GM21381 (cell line): Measurements from ENCODE around the gene KIRREL2.
"Not testable (repeated sequence)": the region's sequence is repeated elsewhere in the genome, so short reads cannot be mapped to it uniquely, and the experiment has no call there.

ENCODE experiments used
- ATAC-seq: cut with Tn5 transposase; IDR thresholded peaks from one replicate; pipeline ENCODE4 v1.9.1; 2021; ENCODE audit warnings: mild to moderate bottlenecking, moderate library complexity; ENCODE audit not compliant: unreplicated experiment

Gene KIRREL2

DNA sequence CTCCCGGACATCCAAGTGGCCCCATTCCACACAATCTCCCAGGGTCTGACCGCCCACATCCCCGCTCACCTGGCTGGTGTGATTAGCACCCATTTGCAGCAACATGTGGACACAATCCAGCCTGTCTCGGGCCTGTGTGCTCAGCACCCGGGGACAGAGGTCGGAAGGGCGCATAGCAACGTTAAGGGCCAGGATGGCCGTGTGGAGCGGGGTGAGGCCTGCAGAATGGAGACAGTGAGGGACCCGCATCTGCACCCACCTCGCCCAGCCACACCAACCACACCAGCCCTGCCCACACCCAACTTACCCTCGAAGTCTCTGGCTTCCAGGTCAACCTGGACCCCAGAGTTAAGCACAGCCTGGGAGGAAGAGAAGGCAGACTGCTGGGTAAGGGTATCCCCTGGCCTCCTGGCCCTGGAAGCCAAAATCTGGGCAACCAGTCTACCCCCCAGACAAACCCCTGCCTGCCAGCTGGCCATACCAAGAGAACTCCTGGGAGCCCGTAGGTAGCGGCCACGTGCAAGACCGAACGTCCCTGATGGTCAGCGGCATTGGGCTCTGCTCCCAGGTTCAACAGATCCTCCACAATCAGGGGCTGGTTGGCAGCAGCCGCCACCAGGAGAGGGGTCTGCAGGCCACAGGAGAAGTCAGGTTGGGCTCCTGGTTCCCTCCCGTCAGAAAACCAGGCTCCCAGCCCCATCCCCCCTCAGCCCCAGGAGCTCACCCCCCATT is 39.4 kb downstream of the KIRREL2 start:
- no peak for ATAC-seq

GRCh38 chr19:35896643-35897040 is 39.9 kb downstream of the KIRREL2 start:
- no peak for ATAC-seq

DNA sequence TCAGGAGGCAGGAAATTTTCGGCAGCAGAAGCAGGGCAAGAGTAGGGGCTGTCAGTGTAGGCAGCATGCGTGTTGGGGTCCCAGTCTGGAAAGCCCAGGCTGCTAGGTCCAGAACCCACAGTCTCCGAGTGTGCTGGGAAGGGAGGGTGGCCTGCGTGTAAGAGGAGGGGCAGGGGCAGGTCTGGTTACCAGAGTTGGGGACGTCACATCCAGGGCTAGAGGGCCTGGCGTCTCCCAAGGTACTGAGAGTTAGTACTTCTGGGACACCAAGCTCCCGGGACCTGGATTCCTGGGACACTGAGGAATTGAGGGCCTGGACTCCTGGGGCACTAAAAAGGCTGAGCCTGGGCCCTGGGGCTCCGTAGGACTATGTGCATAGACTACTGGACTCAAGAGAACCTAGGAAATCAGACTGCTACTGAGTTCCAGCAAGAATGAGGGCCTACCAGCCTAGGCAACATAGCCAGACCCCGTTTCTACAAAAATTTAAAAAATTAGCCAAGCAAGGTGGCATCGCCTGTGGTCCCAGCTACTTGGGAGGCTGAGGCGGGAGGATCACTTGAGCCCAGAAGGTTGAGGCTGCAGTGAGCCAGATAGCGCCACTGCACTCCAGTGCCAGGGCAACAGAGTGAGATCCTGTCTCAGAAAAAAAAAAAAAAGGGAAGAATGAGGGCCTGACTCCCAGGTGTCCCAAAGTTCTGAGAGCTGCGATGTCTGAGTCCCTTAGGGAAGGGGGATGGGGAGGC is 41.2 kb downstream of the KIRREL2 start:
- no peak for ATAC-seq

DNA sequence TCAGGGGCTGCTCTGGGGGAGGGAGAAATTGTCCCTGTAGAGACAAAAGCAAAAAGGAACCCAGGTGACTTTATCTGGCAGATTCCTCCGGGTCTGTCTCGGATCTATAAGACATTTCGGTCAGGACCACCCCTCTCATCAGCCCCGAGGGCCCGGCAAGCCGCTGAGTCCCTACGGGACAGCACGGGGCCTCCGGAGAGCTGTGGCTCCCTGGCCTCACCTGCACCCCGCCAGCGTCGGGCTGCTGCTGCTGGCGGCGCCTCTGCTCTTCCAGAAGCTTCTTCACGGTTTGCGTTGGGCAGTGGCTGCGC is 41.7 kb downstream of the KIRREL2 start:
- no peak for ATAC-seq

DNA sequence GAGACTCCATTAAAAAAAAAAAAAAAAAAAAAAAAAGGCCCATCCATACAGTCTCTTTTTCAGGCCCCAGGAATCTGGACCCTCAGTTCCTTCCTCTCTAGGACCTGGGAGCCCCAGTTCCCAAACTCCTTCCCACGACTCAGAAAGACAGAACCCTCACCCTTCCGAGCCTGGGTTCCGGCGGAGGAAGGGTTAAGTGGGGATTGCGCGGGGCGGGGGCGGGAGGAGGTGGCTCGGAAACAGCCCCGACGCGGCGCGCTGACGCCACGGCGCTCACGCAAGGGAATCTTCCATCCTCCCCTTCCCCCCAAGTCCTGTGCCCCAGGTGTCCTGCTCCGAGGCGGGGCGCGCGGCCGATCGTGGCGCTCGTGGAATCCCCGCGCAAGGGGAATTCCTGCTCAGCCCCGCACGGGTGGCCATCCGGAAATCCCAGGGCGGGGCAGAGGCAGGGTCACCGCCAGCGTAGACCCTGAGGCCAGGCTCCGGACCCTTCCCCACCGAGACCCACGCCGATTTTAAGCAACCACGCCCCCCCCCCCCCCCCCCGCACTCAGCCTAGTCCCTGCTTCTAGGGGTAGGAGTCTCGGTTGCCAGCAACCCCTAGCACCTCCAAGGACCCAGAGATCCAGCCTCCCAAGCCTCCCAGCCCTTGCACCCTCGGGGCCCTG is 43.0 kb downstream of the KIRREL2 start:
- ATAC-seq = peak; percentile 38

DNA sequence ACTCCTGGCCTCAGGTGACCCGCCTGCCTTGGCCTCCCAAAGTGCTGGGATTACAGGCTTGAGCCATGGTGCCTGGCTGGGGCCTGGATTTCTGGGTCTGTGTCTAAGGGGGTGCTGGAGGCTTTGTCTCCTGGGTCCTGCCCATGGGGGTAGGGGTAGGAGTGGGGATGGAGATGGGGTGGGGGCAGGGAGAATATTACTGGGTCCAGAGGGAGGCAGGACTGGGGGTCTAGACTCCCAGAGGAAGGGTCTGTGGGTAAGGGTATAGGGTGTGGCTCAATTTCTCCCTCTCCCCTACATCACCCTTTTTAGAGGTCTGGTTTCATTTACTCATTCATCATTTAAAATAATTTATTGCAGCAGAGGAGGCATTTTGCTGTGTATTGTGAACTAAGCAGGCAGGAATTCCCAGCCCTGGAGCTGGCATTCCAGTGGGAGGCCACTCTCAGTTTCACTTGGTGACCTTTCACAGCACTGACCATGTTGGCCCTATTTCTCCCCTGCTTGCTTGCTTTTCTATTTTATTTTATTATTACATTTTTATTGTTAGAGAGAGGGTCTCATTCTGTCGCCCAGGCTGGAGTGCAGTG is 44.4 kb downstream of the KIRREL2 start:
- no peak for ATAC-seq

DNA sequence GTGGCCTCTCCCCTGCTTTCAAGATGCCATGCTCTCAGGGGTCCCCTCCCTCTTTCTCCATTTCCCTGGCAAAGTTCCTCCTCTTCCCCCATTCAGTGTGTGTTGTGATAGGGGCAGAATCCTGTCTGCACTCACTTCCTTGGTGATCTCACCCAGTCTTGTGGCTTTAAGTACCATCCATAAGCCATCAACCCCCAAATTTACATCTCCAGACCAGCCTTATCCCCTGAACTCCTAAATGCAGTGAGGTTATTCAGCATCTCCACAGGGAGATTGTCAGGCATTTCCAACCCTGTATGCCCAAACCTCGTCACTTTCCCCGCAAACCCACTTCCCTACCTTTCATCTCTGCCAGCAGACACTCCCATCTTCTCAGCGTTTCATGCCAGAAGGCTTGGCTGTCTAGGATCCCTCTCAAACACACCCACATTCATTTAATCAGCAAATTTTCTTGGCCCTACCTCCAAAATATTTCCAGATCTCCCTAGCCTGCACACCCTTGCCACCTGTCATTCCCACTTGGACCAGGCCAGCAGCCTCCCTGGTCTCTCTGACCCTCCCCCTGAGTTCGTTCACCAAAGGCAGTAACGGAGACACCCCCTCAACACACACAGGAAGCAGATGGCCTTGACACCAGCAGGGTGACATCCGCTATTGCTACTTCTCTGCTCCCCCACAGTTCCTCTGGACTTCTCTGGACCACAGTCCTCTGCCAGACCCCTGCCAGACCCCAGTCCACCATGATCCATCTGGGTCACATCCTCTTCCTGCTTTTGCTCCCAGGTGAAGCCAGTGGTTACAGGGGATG is 45.3 kb downstream of the KIRREL2 start, which contains the start of gene HCST:
Gene HCST, plus strand, starts transcription at position 676 of the 808 bp plus-strand sequence. Its CDS starts 65 bp downstream, at position 741.
- no peak for ATAC-seq

DNA sequence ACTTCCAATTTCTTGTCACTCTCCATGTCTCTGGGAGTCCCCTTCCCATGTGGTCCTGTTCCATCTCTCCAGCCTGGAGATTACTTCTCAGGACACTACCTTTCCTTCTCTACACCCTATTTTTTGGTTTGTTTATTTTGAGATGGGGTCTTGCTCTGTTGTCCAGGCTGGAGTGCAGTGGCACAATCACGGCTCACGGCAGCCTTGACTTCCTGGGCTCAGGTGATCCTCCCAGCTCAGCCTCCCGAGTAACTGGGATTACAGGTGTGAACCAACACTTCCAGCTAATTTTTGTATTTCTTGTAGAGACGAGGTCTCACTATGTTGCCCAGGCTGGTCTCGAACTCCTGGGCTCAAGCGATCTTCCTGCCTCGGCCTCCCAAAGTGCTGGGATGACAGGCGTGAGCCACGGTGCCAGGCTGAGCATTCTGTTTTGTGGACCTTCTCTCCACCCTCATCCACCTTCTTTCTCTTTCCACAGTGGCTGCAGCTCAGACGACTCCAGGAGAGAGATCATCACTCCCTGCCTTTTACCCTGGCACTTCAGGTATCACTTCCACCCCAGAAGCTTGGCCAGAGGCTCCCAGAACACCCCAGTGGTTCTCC is 46.3 kb downstream of the KIRREL2 start:
- no peak for ATAC-seq

DNA sequence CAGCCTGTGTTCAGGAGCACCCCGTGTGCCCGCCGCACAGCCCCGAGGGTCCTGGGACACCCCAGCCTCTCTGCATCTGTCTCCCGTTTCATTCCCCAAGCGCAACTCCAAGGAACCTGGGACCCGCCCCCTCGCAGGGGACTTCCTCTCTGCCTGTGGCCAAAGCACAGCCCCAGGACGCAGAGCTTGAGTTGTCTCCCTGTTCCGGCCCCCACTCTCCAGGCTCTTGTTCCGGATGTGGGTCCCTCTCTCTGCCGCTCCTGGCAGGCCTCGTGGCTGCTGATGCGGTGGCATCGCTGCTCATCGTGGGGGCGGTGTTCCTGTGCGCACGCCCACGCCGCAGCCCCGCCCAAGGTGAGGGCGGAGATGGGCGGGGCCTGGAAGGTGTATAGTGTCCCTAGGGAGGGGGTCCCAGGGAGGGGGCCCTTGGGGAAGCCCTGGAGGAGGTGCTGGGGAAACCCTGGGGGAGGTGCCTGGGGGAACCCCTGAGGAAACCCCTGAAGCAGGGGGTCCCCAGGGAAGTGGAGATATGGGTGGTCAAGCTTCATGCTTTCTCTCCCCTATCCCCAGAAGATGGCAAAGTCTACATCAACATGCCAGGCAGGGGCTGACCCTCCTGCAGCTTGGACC is 47.0 kb downstream of the KIRREL2 start:
- ATAC-seq = peak; percentile 45

- no peak for ATAC-seq
Observed at GRCh38 chr19:35904311-35905068, 47.8 kb downstream of the KIRREL2 start.

- no peak for ATAC-seq
Observed at GRCh38 chr19:35905178-35905727, 48.5 kb downstream of the KIRREL2 start.

DNA sequence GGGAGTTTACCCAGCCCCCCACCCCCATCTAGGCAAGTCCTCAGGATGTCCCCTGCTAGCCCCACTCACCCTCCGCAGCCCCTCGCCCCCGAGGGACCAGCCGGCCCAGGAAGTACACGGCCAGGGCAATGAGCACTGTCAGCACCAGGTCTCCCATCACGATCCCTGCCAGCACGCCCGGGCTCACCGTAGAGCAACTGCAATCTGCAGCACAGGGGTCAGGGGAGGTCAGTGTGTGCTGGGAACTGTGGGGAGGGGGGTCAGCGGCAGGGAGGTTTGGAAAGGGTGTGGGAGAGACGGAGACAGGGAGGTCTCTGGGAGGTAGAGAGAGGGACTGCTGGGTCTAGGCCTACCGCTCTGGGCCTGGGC is 50.6 kb downstream of the KIRREL2 start:
- no peak for ATAC-seq

GRCh38 chr19:35908010-35908441 is 51.3 kb downstream of the KIRREL2 start, which contains the start of gene TYROBP:
Gene TYROBP, minus strand, starts transcription at chr19:35908295. Its CDS starts 67 bp downstream, at chr19:35908228.
- ATAC-seq = no peak

DNA sequence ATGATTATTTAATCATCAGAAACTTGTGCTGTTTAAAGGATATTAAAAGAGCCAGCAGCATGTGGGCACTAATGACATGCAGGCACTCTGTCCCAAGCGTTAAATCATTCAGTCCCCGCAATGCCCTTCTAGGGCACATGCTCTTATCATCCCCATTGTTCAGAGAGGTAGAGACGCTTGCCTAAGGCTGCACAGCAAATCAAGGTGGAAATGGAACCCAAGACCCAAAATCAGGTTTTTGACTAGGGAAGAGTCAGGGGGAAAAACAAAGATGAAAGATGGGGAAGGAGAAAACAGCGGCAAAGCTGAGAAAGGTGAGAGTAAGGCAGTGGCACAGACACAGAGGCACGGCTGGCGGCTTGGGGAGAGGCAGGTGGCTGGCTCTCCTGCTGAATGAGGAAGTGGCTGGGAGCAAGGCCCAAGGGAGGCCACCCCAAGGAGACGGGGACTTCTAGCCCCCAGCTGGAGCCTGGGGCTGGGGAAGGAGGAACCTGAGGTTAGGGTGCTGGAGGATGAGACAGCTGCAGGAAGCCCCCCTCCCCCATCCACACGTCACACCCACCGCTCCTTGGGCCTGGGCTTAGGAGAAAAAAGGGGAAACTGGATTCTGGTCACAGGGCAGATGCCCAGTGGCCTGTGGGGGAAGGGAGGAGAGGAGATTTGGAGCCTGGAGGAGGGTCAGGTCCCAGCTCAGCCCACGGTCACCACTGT is 52.4 kb downstream of the KIRREL2 start:
- ATAC-seq = no peak

- no peak for ATAC-seq
Observed at GRCh38 chr19:35909684-35910035, 52.9 kb downstream of the KIRREL2 start.

- not testable (repeated sequence) for ATAC-seq
Observed at GRCh38 chr19:35910355-35910754, 53.6 kb downstream of the KIRREL2 start.

DNA sequence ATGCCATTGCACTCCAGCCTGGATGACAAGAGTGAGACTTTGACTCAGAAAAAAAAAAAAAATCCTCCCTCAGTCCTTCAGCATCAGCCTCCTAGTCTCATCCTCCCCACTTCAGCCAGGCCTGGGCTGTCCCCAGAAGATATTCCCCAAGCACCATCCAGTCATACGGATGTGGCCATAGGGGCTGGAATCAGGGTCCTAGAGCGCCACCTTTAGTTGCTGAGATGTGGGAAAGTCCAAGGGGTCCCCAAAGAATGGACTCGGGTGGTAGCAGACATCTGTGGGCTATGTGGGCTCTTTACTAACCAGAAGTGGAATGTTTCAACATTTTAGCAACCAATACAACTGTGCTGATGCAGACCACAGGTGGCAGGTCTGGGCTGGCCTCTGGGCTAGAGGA is 54.5 kb downstream of the KIRREL2 start:
- no peak for ATAC-seq

GRCh38 chr19:35911790-35912189 is 55.1 kb downstream of the KIRREL2 start:
- no peak for ATAC-seq
